AG10803 (cell line): ENCODE measurements around the gene MORN4.
"Not testable (repeated sequence)": the region's sequence is repeated elsewhere in the genome, so short reads cannot be mapped to it uniquely, and the experiment has no call there.

Experiments
- DNase-seq: peaks from one replicate; pipeline ENCODE4 v3.0.0; 2010; ENCODE audit warnings: low read depth
- H3K4me3 ChIP-seq: 2 replicates; pipeline ENCODE4 v1.5.1; 2011; ENCODE audit warnings: mild to moderate bottlenecking, low read length, control low read depth
- TF ChIP-seq, protein P1 (sequence below): conservative IDR thresholded peaks from 2 replicates; pipeline ENCODE4 v1.5.1; 2011; ENCODE audit warnings: mild to moderate bottlenecking, low read length, control low read depth, inconsistent platforms

MORN4 gene

DNA sequence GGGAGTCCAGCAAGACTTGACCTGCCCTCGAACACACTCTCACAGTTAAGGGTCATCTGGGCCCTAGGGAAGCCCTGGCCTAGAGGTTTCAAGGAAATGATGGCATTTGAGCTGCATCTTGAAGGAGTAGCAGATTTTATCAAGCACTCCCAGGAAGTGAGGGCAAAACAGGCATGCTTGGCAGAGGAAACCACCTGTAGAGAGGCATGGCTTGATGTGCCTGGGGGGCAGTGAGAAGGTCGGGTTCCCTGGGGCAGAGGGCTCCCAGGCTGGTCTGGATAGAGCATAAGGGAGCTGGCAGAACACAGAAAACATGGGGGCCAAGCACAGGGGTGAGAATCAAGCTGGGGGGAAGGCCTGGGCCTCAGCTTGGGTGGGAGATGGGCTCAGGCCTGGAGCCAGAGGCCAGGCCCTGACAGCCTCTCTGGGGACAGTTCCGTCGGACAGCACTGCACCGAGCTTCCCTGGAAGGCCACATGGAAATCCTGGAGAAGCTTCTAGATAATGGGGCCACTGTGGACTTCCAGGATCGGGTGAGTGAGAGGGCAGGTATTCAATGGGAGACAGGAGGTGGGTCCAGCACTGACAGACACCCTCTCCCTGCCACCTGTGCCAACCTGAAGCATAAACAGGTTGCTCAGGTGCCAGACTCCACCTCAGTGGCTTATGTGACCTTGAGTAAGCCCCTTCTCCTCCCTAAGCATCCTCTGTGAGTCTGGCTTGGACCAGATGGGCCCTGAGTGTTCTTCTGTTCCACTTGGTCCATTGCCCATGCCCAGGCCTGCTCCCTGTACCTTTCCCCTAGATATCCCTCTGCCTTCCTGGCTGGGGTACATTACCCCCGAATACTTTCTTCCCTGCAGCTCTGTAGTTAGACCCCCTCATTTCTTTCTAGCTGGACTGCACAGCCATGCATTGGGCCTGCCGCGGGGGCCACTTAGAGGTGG is 52.6 kb downstream of the MORN4 start:
- no peak for DNase-seq
- TF ChIP-seq, protein P1, sequence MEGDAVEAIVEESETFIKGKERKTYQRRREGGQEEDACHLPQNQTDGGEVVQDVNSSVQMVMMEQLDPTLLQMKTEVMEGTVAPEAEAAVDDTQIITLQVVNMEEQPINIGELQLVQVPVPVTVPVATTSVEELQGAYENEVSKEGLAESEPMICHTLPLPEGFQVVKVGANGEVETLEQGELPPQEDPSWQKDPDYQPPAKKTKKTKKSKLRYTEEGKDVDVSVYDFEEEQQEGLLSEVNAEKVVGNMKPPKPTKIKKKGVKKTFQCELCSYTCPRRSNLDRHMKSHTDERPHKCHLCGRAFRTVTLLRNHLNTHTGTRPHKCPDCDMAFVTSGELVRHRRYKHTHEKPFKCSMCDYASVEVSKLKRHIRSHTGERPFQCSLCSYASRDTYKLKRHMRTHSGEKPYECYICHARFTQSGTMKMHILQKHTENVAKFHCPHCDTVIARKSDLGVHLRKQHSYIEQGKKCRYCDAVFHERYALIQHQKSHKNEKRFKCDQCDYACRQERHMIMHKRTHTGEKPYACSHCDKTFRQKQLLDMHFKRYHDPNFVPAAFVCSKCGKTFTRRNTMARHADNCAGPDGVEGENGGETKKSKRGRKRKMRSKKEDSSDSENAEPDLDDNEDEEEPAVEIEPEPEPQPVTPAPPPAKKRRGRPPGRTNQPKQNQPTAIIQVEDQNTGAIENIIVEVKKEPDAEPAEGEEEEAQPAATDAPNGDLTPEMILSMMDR, result no peak

DNA sequence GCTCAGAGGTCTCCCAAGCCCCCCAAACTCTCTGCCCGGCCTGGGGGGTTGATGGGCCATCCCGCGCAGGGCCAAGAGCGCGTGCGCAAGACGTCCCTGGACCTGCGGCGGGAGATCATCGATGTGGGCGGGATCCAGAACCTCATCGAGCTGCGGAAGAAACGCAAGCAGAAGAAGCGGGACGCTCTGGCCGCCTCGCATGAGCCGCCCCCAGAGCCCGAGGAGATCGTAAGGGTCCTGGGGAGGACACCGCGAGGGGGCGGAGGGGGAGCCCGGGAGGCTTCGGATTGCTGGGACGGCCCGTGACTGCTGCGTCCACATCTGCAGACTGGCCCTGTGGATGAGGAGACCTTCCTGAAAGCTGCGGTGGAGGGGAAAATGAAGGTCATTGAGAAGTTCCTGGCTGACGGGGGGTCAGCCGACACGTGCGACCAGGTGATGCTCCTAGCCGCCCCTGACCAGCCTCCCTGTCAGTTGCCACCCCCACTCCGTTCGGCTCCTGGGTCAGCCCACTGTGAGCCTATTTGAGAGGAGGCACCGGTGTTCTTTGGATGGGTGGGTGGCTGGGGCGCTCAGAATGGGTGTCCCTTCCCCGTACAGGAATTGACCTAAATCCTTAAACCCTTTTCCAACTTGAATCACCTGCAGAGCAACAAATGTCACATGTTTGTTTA is 55.0 kb downstream of the MORN4 start:
- peak overlapping the region; percentile 39 for H3K4me3 ChIP-seq
- TF ChIP-seq, protein P1, result no peak
- no peak for DNase-seq

More for the DNA sequence above, 52.6 kb downstream of the MORN4 start:
- no peak overlapping the region for H3K4me3 ChIP-seq

DNA sequence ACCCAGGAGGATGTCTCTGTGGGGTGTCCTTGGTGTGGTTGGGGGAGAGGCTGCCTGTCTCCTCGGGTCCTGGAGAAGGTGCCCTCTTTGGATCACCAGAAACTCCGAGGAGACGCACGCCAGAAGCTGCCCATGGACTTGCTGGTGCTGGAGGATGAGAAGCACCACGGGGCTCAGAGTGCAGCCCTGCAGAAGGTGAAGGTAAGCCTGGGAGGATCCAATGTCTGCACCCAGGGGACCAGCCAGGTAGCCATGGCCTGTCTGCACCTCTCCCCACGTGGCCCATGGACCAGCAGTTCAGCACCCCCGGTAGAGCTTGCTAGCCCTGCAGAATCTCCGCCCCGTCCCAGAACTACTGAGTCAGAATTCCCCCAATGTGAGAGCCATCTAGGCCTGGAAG is 55.6 kb downstream of the MORN4 start:
- no peak overlapping the region for H3K4me3 ChIP-seq
- DNase-seq, result no peak
- TF ChIP-seq, protein P1, result no peak

DNA sequence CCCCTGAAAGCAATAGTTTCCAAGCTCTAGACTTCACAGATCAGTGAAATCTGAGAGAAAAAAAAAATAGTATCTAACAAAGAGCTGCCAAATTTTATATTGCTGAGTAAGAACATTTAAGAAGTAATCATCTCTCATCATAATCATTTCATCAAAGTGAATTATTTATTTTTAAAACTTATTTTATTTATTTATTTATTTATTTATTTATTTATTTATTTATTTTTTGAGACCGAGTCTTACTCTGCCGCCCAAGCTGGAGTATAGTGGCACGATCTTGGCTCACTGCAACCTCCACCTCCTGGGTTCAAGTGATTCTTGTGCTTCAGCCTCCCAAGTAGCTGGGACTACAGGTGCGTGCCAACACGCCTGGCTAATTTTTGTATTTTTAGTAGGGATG is 56.8 kb downstream of the MORN4 start:
- not testable (repeated sequence) for H3K4me3 ChIP-seq, DNase-seq

DNA sequence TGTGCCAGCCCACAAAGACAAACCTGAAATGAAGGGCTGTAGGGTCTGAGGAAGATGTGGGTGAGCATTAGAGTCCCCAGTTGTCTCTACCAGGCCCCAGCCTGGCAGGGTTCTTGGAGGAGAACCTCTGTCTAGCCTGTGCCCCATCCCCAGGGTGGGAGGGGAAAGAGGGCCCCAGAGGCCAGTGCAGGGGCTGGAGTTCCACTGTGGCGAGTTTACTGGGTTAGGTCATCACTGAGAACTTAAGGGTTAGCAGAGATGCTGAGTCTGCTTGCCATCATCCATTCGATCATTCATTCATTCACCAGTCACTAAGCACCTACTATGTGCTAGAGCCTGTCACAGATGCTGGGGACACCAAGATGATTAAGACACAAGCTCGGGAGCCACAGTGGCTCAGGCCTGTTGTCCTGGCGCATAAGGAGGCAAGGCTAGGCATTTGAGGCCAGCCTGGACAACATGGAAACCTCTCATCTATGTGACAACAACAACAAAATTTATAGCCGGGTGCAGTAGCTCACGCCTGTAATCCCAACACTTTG is 58.1 kb downstream of the MORN4 start:
- H3K4me3 ChIP-seq, result no peak overlapping the region
- TF ChIP-seq, protein P1, result no peak
- DNase-seq, result peak; percentile 5

DNA sequence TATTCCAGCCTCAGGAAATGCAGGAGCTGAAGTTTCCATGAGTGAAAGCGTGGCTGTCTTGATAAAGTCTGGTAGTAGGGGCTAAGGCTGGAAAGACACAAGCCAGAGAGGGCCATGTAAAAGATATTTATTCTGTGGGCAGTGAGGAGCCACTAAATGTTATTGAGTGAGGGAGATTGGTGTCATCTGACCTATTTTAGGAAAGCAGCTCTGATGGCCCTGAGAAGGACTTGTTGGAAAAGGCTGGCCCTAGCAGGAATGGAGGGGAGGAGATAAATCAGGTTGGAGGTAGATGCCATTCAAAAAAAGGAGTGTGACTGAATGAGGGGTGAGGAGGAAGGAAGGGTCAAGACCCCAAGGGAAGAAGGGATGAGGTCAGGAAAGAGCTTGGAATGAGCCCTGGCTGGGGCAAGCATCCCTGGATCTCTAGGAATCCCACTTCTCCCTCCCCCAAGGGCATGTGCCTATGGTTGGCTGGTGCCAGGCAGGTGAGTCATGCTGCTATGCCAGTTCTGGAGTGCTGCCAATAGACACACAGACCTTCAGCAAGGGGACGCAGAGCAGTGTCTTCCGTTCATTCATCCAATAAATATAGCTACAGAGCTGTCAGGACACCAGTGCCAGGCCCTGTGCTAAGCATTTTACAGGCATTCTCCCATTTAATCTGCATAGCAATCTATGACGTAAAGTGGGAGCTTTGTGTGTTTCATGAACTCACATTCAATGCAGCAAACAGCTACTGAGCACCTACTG is 58.8 kb downstream of the MORN4 start:
- H3K4me3 ChIP-seq, result no peak overlapping the region
- TF ChIP-seq, protein P1, result no peak
- peak; percentile 84 for DNase-seq

DNA sequence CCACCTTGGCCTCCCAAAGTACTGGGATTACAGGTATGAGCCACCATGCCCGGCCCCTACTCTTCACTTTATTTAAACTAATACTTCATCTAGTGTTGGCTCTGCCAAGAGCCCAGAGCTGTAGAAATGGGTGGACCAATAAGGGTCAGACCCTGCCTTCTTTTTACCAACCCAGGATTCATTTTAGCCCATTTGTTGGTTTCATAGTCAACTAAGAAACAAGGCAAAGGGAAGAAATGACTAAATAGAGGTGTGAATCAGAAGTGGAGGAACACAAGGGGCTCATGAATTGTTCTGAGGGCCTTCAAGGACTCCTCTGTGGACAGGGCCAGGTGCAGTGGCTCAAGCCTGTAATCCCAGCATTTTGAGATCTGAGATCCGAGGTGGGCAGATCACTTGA is 59.6 kb downstream of the MORN4 start:
- no peak for DNase-seq
- H3K4me3 ChIP-seq, result no peak overlapping the region
- TF ChIP-seq, protein P1, result no peak
